GM19467 (cell line): ENCODE data around the gene SLC66A2.

Experiments used
- ATAC-seq: cut with Tn5 transposase; IDR thresholded peaks from one replicate; pipeline ENCODE4 v1.9.1; 2021; ENCODE audit warnings: mild to moderate bottlenecking, moderate library complexity; ENCODE audit not compliant: unreplicated experiment

SLC66A2 gene

GRCh38 chr18:79852561-79853302, 98.7 kb downstream of the SLC66A2 start:
- no peak for ATAC-seq
